HuH-7.5 (cell line): ENCODE measurements around the gene C15orf40.
"Not testable (repeated sequence)": the region's sequence is repeated elsewhere in the genome, so short reads cannot be mapped to it uniquely, and the experiment has no call there.

ENCODE experiments used
- DNase-seq: peaks from one replicate; pipeline ENCODE4 v3.0.0; 2011; ENCODE audit warnings: low spot score

The C15orf40 gene

DNA sequence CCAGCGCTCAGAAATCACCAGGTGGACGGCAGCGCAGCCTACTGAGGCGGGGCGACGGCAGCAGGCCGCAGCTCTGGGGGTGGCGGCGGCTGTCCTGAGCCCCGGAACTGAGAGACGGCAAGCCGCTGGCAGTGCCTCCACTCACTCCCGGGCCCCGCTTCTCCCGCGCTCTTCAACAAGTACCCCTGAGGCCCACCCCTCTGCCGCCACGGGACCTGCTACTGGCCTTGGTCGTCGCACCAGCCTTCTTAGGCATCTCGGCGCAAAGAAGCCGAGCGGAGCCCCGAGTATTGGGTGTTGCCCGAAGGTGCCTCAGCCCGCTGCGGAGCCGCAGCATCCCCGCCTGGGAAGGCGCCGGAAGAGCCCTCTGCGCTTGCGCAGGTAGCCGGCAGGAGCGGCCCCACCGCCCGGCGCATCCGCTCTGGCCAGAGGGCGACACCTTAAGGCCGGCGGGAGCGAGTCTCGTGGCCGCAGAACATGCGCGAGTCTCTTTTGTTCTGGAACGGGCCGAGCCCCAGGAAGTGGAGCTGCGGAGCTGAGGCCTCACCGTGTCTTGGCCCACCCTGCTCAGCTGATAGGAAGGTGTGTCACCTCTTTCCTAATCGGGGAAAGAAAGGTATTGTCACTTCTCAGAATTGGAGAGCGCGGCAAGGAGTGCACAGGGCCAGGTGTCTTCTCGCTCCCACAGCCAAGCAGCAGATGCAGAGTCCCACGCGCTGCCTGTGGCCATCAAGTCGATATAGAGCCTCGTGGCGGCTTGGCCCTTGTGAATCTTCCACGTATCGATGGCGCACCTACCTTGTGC, at the start of gene C15orf40:
C15orf40 (minus strand) TSS at position 369 of the 805 bp plus-strand sequence; CDS start at position 337, 32 bp downstream.
- peak; percentile 93 for DNase-seq

GRCh38 chr15:83057696-83058376, 46.4 kb upstream of the C15orf40 start:
- DNase-seq, result no peak

DNA sequence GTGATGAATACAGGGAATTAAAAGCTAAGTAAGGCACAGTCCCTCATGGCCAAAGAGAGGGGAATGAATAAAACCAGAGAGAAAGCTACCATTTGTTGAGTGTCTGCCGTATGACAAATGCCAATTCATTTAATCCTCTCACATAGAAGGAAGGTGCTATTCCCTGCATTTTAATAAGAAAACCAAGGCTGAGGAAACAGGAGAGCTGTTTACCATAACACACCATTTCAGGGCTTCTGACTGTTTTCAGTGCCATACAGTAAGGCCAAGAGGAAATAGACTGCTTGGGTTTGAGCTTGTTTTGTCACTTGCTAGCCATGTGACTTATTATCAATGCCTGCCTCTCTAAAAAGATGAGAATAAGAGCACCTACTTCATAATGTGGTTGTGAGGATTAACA, 45.6 kb upstream of the C15orf40 start:
- DNase-seq, result no peak

DNA sequence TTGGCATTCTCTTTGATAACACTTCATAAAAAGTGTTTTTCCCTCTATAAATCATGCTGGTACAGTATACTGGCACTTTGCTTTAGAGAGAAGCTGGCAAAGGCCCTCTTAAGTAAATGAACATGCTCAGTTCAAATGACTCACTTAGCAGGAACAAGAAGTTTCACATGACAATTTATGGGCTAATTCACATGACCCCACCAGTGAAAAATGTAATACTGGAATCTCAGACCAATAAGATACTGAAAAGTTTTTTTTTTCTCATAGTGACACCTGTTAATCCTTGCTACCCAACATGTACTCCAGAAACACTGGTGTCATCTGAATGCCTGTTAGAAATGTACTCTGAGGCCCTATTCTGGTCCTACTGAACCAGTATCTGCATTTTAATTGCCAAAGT, 41.7 kb upstream of the C15orf40 start:
- DNase-seq, result no peak

- no peak for DNase-seq
Observed at GRCh38 chr15:83046558-83047127, 35.2 kb upstream of the C15orf40 start.

- no peak for DNase-seq
Observed at GRCh38 chr15:83044156-83044555, 32.7 kb upstream of the C15orf40 start.

DNA sequence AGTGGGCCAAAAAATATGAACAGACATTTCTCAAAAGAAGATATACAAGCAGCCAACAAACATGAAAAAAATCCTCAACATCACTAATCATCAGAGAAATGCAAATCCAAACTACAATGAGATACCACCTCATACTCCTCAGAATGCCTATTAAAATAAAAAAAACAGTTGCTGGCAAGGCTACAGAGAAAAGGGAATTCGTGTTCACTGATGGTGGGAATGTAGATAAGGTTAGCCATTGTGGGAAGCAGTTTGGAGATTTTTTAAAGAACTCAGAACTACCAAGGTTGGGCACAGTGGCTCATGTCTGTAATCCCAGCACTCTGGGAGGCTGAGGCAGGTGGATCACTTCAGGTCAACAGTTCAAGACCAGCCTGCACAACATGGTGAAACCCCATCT, 27.8 kb upstream of the C15orf40 start:
- no peak for DNase-seq

GRCh38 chr15:83036253-83036652, 24.8 kb upstream of the C15orf40 start:
- DNase-seq, result no peak

- DNase-seq, result not testable (repeated sequence)
Observed at GRCh38 chr15:83031234-83031633, 19.8 kb upstream of the C15orf40 start.

DNA sequence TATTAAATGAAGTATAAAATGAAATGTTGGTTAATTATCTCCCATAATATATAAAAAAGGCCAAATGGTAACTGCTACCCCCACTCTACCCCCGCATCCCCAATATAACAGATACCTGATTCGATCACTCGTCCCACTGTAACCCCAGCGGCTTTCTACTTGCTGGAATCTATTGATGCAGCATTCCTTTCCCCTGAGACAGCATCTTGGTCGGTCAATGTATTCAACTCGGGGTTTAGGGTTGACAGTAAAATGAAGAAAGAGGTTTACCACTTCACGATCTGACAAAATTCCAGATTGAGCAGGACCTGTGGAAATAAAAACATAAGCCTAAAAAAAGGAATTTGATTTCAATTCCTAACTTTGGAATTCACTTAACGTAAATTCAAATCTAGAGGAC, 18.6 kb upstream of the C15orf40 start:
- DNase-seq, result no peak

DNA sequence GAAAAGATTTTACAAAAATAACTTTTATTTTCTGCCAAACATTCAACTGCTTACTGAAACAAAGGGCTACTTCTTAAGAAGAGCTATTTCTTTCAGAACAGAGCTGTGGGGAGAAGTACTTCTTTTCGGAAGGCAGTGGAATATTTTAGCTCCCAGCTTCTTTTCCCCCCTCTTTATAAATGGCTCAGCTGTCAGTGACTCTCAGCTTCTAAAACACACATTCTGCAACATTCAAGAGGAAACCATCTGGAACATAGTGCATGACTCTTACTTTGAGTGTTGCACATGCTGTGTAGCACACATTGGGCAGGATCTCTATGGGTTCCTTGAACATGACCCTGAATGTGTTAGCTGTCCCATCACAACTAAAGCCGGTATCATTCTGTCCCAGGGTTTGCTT, 7.0 kb upstream of the C15orf40 start:
- DNase-seq, result no peak

GRCh38 chr15:83016906-83017305, 5.5 kb upstream of the C15orf40 start:
- DNase-seq, result no peak

DNA sequence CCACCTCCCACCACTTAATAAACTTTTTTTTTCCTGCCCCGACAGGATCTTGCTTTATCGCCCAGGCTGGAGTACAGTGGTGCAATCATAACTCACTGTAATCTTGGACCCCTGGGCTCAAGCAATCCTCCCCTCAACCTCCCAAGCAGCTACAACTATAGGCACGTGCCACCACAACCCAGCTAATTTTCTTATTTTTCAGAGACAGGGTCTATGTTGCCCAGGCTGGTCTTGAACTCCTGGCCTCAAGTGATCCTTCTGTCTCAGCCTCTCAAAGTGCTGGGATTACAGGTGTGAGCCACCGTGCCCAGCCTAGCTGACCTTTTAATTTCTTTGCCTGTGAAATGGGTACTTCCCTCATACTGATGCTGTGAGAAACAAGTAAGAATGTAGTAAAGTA, 3.9 kb upstream of the C15orf40 start:
- no peak for DNase-seq

GRCh38 chr15:83014205-83014653, 2.8 kb upstream of the C15orf40 start:
- no peak for DNase-seq

GRCh38 chr15:83012636-83013035, 1.2 kb upstream of the C15orf40 start:
- DNase-seq, result no peak

GRCh38 chr15:83012076-83012426, 612 bp upstream of the C15orf40 start:
- DNase-seq, result no peak

- DNase-seq, result peak; percentile 82
Observed at GRCh38 chr15:83010709-83011270, 649 bp downstream of the C15orf40 start.

DNA sequence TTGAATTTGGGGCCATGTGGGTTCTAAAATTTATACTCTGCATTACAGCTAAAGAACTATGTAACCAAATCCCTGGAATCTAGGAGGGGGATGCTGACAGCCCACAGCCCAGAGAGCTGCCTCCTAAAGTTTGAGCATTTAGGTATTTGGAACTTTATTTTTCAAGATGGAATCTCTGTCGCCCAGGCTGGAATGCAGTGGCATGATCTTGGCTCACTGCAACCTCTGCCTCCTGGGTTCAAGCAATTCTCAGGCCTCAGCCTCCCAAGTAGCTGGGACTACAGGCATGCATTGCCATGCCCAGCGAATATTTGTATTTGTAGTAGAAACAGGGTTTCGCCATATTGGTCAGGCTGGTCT, 10.8 kb downstream of the C15orf40 start:
- DNase-seq, result not testable (repeated sequence)

DNA sequence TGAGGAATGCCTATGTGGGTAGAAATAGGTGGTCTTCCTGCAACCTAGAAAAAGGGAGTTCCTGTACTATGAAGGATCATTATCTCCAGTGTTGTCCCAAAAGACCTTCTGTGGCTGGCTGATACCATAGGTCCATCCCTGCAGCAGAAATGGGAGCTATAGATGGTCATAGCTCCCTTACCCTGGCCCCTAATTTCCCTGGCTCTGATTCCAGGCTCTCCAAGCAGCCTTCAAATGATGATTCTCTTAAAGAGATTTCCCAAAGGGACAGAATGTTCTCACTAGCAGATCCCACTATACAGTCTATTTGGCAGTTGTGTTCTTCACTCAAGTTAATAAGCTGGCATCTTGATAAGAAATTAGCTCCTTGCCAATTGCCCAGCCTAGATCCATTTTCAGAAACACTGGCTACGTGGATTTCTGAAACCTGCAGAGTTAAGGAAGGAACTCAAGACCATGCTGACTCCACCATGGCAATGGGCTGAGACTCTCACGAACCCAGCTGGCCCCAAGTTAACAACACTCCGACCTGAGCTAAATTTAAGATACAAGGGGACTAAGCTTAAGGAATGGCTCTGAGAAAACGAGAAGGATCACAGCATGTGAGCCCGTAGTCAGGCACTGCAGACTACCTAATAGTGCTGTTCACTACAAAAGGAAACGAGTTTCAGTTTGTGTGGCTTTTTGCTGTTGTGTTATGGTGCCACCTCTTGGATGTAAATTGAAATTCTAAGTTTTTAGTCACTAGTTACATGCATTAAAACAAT, 11.4 kb downstream of the C15orf40 start:
- peak; percentile 35 for DNase-seq

DNA sequence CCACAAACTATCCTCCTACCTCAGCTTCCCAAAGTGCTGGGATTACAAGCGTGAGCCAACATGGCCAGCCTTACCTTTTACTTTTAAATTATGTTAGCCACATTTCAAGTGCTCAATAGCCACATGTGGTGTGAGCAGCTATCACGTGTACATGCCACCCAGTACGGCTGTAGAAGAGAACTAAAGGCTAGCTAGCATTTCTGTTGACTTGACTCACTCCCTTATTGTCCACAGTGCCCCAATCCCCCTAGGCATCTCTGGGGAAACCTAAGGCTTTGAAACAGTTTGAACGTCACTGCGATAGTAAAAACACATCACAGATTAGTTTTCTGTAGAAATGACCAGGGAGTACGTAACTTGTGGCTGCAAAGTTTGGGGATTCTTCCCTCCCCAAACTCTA, 12.0 kb downstream of the C15orf40 start:
- DNase-seq, result no peak

GRCh38 chr15:82995938-82996337, 15.5 kb downstream of the C15orf40 start:
- no peak for DNase-seq

GRCh38 chr15:82995076-82995475, 16.4 kb downstream of the C15orf40 start:
- no peak for DNase-seq
